Lower leg skin (tissue), 4 donors: ENCODE data around the gene NTMT1. TPM values are rescaled to one million over a fixed set of nuclear protein-coding genes. Genes with fewer than 3 reads are reported as not detected.

Experiments
- DNase-seq, 2 donors: peaks; one replicate each; pipeline ENCODE4 v3.0.0-alpha.2; 2019; ENCODE audit warnings: low spot score in 2 of 2
- H3K4me3 ChIP-seq: fragments of 200-600 bp; sonication (generic); 2 replicates; pipeline ENCODE4 v1.5.1; 2017; ENCODE audit warnings: mild to moderate bottlenecking, low read depth; ENCODE audit not compliant: poor library complexity, severe bottlenecking
- POLR2A ChIP-seq, 2 donors: fragments of 450-650 bp; IDR thresholded peaks; one replicate each; pipeline ENCODE4 v1.6.1; 2016 to 2017; ENCODE audit warnings: antibody characterized with exemption in 2 of 2, mild to moderate bottlenecking in 1 of 2, moderate library complexity in 1 of 2
- WGBS, 2 donors: methylation state at CpG; one replicate each; pipeline ENCODE4 v1.1.5; 2018; 5-methylcytosine and 5-hydroxymethylcytosine counted together
- intact Hi-C: fragments of 100-400 bp; cut with DNase I; formaldehyde crosslinking; loops from one replicate; pipeline ENCODE4 v1.15.0; 2023; ENCODE audit warnings: low total_unique reads
- total RNA-seq, 4 donors: library from RNA; depleted of rRNA; stranded (reverse); fragments of >200 nt; gene quantifications; one replicate each; pipeline ENCODE4 v1.1.0, GENCODE V29; 2016
- TF ChIP-seq, protein P1 (sequence below), 3 donors: fragments of 450-650 bp; IDR thresholded peaks; one replicate each; pipeline ENCODE4 v1.5.1; 2016; ENCODE audit warnings: antibody characterized with exemption in 3 of 3, mild to moderate bottlenecking in 3 of 3, moderate library complexity in 2 of 3

The NTMT1 gene
- total RNA-seq, 4 donors from 2014 or later: 19.7 to 31.0 (median 25.7) TPM

DNA sequence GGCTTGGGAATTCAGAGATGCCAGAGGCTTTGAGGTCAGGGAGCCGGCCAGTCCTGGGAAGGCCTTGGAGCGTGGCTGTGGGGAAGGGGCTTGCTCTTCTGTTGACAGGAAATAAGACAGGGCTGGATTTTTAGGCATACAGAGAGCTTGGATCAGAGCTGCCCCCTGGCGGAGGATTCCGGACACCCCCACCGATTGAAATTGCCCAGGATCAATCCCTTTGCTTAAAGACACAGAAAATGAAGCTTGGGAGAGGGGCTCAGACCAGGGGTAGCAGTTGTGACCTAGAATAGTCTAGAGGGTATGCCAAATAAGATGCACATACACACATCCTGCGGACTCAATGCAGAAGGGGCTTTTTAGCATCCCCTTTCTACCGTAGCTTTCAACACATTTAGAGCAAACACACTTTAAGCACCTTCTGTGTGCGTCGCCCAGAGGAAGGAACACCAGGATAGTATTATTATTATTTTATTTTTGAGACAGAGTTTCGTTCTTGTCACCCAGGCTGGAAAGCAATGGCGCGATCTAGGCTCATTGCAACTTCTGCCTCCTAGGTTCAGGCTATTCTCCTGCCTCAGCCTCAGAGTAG, 1.7 kb upstream of the NTMT1 start:
- WGBS, 2 donors: 25 to 32% methylated on average over 12 of the region's 12 CpGs
- H3K4me3 ChIP-seq: no peak overlapping the region
- no peak for TF ChIP-seq POLR2A (IDR thresholded peaks at IDR 0.05)
- TF ChIP-seq, protein P1, sequence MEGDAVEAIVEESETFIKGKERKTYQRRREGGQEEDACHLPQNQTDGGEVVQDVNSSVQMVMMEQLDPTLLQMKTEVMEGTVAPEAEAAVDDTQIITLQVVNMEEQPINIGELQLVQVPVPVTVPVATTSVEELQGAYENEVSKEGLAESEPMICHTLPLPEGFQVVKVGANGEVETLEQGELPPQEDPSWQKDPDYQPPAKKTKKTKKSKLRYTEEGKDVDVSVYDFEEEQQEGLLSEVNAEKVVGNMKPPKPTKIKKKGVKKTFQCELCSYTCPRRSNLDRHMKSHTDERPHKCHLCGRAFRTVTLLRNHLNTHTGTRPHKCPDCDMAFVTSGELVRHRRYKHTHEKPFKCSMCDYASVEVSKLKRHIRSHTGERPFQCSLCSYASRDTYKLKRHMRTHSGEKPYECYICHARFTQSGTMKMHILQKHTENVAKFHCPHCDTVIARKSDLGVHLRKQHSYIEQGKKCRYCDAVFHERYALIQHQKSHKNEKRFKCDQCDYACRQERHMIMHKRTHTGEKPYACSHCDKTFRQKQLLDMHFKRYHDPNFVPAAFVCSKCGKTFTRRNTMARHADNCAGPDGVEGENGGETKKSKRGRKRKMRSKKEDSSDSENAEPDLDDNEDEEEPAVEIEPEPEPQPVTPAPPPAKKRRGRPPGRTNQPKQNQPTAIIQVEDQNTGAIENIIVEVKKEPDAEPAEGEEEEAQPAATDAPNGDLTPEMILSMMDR (IDR thresholded peaks at IDR 0.05): no peak
- DNase-seq: no peak
- intact Hi-C loops: no loop called here

DNA sequence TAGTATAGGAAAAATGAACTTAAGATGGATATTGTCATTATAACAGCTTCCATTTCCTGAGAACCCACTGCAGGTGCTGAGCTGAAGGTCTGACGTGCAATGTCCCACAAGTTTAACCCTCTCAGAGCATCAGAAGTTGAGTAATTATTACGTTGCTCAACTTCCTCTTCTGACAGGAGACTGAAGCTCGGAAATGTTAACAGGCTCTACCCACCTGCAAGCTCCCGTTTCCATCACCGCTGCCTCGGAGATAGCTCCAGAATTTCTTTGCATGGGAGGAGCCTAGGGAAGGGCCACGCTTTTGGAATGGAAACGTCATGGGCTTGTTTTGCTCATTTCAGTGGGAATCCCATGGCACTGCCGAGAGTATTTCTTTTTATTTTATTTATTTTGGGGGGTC, 1.0 kb upstream of the NTMT1 start:
- intact Hi-C loops: no loop called here
- no peak for TF ChIP-seq POLR2A (IDR thresholded peaks at IDR 0.05)
- TF ChIP-seq, protein P1 (IDR thresholded peaks at IDR 0.05): no peak
- 35 to 38% methylated on average over 9 of the region's 9 CpGs for WGBS, 2 donors
- DNase-seq: no peak
- H3K4me3 ChIP-seq: no peak overlapping the region

DNA sequence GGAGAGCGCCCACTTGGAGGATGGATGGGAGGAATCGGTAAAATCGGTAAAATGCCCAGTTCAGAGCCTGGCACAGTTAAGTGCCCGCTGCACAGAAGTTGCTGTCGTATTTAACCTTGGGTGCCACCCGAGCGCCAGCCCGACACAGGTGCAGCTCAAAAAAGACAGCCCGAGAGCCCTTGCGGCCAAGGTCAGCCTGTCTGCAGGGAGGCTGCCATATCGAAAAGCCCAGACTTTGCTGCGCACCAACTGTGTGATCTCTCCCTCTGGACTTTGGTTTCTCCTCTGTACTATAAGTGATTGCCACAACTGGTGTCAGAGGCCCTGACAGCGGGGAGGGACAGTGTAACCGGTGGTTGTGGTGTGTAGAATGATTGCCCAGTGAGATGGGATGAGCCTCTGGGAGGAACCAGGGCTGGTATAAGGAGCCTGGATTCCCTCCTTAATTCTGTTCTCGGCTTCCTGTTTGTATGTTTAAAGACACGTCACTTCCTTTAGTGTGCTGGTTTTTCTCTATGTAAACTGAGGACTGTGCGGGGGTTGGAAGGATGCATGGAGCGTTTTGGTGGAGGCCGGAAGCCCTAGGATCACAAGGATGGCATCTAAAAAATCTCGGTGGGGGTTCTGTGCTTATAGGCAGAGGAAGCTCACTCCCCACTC, 792 bp downstream of the NTMT1 start:
- intact Hi-C loops: no loop called here
- no peak for DNase-seq
- TF ChIP-seq POLR2A (IDR thresholded peaks at IDR 0.05): no peak
- peak overlapping the region; percentile 83 for H3K4me3 ChIP-seq
- WGBS, 2 donors: 1% methylated on average over 20 of the region's 20 CpGs

DNA sequence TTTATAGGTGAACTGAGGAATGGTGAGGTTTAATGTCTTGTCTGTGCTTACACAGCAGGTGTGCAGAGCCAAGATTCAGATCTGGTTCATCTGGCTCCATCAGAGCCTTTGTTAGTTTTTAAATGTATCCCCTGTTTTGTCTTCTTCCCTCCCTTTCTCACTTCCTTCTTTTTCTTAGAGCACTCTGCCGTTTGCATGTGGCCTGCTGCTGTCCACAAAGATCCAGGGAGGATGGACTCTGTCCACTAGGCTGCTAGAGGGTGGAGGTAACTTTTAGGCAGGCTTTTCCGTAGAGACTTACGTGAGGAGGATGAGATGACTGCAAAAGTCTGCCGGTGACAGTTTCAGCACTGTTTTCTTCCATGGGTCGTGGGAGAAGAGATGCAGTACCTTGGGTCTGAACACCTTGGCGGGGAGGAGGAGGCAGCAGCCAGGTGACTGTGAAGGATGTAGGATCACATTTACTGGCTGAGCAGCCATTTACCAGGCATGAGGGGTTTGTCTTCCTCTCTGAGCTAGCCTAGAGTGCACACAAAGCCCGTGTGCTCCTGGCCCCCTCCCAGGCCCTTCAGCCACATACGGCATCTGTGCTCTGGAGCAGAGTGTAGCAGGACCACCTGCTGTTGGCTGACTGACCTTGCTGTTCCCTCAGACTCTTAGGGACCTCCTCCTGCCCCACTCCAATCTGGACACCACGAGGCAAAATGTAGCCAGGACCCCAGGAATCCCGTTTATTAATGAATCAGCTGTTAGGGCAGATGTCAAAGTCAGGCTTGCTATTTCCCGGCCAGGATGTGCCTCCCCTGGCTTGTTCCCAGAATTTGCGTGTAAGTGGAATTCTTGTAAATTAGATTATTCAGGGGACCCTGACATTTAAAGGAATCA, 1.8 kb downstream of the NTMT1 start:
- 39 to 51% methylated on average over 11 to 12 of the region's 12 CpGs for WGBS, 2 donors
- no peak for DNase-seq
- intact Hi-C loops: no loop called here
- no peak for TF ChIP-seq POLR2A (IDR thresholded peaks at IDR 0.05)
- TF ChIP-seq, protein P1 (IDR thresholded peaks at IDR 0.05): no peak
- no peak overlapping the region for H3K4me3 ChIP-seq

DNA sequence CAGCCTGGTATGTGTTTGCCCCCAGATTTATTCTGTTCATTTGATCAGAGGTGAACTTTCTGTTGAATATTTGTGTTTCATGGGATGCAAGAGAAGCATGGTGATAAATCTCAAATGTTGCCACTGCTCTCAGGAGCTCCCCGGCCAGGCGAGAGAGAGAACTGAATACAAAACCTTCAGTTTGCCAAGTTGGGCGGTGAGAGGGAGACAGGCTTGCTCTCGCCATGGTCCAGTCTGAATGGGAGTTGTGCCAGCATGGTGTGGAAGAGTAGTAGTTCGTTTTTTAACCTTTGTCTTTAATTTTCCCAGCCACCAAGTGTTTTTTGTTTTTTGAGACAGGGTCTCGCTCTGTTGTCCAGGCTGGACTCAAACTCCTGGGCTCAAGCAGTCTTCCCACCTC, 2.7 kb downstream of the NTMT1 start:
- 72 to 77% methylated on average over 6 of the region's 6 CpGs for WGBS, 2 donors
- no peak overlapping the region for H3K4me3 ChIP-seq
- TF ChIP-seq, protein P1 (IDR thresholded peaks at IDR 0.05): no peak
- no peak for TF ChIP-seq POLR2A (IDR thresholded peaks at IDR 0.05)
- DNase-seq: no peak
- intact Hi-C loops: no loop called here

DNA sequence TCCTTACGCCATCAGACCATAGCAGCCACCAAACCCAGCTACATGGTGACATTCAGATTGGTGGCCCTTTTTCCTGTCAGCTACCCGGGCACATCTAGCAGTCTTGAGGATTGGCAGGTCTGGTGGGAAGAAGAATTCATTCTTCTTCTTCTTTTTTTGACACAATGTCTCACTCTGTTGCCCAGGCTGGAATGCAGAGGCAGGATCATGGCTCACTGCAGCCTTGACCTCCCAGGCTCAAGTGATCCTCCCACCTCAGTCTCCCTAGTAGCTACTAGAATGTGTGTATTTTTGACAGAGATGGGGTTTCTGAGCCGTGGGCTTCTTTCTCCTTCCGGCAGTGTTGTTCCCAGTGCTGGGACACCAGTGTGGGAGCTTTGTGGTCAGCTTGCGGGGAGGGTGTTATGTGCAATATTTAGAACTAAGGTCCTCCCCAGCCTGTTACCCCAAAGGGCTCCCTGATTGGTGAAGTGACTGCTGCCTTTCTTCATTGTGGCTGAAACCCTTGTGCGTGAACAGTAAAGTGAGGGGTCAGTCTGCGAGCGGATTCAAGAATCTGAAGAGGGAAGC, 3.4 kb downstream of the NTMT1 start:
- DNase-seq: no peak
- no peak overlapping the region for H3K4me3 ChIP-seq
- intact Hi-C loops: no loop called here
- WGBS, 2 donors: 80 to 94% methylated on average over 8 of the region's 8 CpGs
- TF ChIP-seq, protein P1 (IDR thresholded peaks at IDR 0.05): no peak
- TF ChIP-seq POLR2A (IDR thresholded peaks at IDR 0.05): no peak
